Fibroblast of mammary gland (primary cell): ENCODE results near the gene TRAM1L1.

ENCODE experiments used
- DNase-seq: peaks from one replicate; pipeline ENCODE4 v3.0.0-alpha.2; 2010; ENCODE audit warnings: low read depth
- H3K4me3 ChIP-seq: 2 replicates; pipeline ENCODE4 v1.5.1; 2011; ENCODE audit warnings: low read depth, mild to moderate bottlenecking, low read length, moderate library complexity; ENCODE audit not compliant: control insufficient read depth
- TF ChIP-seq, protein P1 (sequence below): conservative IDR thresholded peaks from 2 replicates; pipeline ENCODE4 v1.5.1; 2011; ENCODE audit warnings: low read depth, low read length, inconsistent platforms; ENCODE audit not compliant: control insufficient read depth, insufficient read depth

The TRAM1L1 gene

GRCh38 chr4:117084866-117085701 lies at the start of gene TRAM1L1:
Gene TRAM1L1, minus strand, starts transcription at chr4:117085576. Its CDS starts 183 bp downstream, at chr4:117085393.
- H3K4me3 ChIP-seq, result peak within 1 kb of the TSS; percentile 57
- TF ChIP-seq, protein P1, sequence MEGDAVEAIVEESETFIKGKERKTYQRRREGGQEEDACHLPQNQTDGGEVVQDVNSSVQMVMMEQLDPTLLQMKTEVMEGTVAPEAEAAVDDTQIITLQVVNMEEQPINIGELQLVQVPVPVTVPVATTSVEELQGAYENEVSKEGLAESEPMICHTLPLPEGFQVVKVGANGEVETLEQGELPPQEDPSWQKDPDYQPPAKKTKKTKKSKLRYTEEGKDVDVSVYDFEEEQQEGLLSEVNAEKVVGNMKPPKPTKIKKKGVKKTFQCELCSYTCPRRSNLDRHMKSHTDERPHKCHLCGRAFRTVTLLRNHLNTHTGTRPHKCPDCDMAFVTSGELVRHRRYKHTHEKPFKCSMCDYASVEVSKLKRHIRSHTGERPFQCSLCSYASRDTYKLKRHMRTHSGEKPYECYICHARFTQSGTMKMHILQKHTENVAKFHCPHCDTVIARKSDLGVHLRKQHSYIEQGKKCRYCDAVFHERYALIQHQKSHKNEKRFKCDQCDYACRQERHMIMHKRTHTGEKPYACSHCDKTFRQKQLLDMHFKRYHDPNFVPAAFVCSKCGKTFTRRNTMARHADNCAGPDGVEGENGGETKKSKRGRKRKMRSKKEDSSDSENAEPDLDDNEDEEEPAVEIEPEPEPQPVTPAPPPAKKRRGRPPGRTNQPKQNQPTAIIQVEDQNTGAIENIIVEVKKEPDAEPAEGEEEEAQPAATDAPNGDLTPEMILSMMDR, result no peak
- peak; percentile 51 for DNase-seq

- peak; percentile 41 for DNase-seq
- H3K4me3 ChIP-seq, result no peak overlapping the region
- TF ChIP-seq, protein P1, result peak; percentile 26
Observed at GRCh38 chr4:117134386-117134785, 49.0 kb upstream of the TRAM1L1 start.

DNA sequence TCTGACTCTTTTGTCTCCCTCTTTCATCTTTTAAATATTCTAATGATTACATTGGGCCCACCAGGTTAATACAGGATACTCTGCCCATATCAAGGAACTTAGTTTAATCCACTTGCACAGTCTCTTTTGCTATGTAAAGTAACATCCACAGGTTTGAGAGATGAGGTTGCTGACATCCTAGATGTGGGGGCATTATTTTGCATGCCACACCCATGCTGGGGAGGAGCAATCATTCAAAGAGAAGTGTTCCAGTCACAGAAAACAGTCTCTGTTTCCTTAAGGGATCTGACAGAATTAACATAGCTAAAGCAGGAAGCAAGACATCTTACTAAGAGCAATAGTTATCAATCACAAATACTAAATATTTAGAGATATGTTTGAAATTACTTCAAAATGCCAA lies 11.5 kb upstream of the TRAM1L1 start:
- no peak for DNase-seq
- TF ChIP-seq, protein P1, result no peak
- no peak overlapping the region for H3K4me3 ChIP-seq

- H3K4me3 ChIP-seq, result no peak overlapping the region
- TF ChIP-seq, protein P1, result no peak
Observed at GRCh38 chr4:117096462-117096861, 11.1 kb upstream of the TRAM1L1 start.

DNA sequence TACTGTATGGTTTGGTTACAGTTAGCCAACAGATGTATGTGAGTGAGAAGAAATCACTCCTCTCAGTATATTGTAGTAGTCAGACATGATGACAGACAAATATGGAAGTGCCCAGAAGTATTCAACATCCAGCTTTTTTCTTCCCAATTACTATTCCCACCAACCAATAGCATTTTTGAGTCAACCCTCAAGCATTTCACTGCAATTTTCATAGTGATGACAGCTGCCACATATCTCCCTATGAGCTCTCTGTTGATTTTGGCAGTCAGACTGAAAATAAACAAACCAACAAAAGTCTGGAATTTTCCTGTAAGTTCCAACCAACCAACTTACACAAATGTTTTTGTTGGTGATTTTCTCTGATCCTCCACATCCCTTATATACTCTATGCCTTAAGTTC lies 8.2 kb upstream of the TRAM1L1 start:
- TF ChIP-seq, protein P1, result no peak
- peak; percentile 14 for DNase-seq
- no peak overlapping the region for H3K4me3 ChIP-seq

More at GRCh38 chr4:117096462-117096861, 11.1 kb upstream of the TRAM1L1 start:
- no peak for DNase-seq

- H3K4me3 ChIP-seq, result no peak overlapping the region
- DNase-seq, result no peak
- TF ChIP-seq, protein P1, result no peak
Observed at GRCh38 chr4:117077760-117078159, 7.6 kb downstream of the TRAM1L1 start.
